Neural progenitor cell (in vitro differentiated cells): Measurements from ENCODE around the gene VMP1.

Experiments used
- EZH2 ChIP-seq: fragments of 200-600 bp; sonication (generic); IDR thresholded peaks from 2 replicates; pipeline ENCODE4 v1.6.1; 2017; ENCODE audit warnings: antibody characterized with exemption, mild to moderate bottlenecking, moderate library complexity
- EZH2phosphoT487 ChIP-seq: fragments of 200-600 bp; sonication (generic); IDR thresholded peaks from 2 replicates; pipeline ENCODE4 v1.6.1; 2017; ENCODE audit warnings: antibody characterized with exemption
- TF ChIP-seq, protein P1 (sequence below): fragments of 200-600 bp; sonication (generic); IDR thresholded peaks from 2 replicates; pipeline ENCODE4 v1.5.1; 2017; ENCODE audit warnings: antibody characterized with exemption, mild to moderate bottlenecking

DNA sequence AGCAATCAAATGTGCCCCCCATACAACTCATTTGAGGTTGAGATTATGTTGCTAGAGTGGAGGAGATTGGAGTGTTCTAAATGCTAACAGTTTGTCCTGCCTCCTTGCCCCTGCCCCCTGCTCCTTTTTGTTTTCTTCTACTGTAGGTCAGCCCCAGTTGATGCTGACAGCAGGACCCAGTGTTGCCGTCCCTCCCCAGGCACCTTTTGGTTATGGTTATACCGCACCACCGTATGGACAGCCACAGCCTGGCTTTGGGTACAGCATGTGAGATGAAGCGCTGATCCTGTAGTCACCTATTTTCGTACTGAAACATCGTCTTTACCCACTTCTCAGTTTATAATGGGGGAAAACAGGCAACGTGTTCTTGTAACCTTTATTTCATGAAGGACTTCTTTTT lies 13.9 kb upstream of the VMP1 start:
- TF ChIP-seq, protein P1, sequence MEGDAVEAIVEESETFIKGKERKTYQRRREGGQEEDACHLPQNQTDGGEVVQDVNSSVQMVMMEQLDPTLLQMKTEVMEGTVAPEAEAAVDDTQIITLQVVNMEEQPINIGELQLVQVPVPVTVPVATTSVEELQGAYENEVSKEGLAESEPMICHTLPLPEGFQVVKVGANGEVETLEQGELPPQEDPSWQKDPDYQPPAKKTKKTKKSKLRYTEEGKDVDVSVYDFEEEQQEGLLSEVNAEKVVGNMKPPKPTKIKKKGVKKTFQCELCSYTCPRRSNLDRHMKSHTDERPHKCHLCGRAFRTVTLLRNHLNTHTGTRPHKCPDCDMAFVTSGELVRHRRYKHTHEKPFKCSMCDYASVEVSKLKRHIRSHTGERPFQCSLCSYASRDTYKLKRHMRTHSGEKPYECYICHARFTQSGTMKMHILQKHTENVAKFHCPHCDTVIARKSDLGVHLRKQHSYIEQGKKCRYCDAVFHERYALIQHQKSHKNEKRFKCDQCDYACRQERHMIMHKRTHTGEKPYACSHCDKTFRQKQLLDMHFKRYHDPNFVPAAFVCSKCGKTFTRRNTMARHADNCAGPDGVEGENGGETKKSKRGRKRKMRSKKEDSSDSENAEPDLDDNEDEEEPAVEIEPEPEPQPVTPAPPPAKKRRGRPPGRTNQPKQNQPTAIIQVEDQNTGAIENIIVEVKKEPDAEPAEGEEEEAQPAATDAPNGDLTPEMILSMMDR: no peak
- no peak for TF ChIP-seq EZH2
- no peak for TF ChIP-seq EZH2phosphoT487
